ENCODE data around the gene AADACL4.
"Not testable (repeated sequence)": the region's sequence is repeated elsewhere in the genome, so short reads cannot be mapped to it uniquely, and the experiment has no call there.

AADACL4 gene

DNA sequence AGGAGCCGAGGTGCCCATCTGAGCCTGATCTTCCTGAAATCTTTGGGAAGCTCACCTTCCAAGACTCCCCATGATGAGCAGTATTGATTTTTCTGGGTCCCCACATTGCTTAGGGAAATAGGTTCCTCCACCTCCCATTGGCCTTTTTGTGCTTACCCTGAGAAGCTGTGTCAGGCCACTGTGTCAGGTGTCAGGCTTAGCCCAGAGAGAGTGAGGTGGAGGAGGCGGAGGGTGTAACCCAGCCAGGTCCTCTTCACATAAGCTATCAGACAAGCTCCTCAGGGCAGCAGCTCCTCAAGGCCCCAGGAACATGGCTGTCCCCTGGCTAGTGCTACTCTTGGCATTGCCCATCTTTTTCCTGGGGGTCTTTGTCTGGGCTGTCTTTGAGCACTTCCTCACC, 352 bp downstream of the AADACL4 start:
- DNase-seq (ENCODE audit: low spot score) = no peak
- TF ChIP-seq, protein P1, sequence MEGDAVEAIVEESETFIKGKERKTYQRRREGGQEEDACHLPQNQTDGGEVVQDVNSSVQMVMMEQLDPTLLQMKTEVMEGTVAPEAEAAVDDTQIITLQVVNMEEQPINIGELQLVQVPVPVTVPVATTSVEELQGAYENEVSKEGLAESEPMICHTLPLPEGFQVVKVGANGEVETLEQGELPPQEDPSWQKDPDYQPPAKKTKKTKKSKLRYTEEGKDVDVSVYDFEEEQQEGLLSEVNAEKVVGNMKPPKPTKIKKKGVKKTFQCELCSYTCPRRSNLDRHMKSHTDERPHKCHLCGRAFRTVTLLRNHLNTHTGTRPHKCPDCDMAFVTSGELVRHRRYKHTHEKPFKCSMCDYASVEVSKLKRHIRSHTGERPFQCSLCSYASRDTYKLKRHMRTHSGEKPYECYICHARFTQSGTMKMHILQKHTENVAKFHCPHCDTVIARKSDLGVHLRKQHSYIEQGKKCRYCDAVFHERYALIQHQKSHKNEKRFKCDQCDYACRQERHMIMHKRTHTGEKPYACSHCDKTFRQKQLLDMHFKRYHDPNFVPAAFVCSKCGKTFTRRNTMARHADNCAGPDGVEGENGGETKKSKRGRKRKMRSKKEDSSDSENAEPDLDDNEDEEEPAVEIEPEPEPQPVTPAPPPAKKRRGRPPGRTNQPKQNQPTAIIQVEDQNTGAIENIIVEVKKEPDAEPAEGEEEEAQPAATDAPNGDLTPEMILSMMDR (IDR thresholded peaks at IDR 0.05; ENCODE audit: poor library complexity, severe bottlenecking) = no peak
- ATAC-seq (ENCODE audit: low read depth) = no peak
- no peaks in the 10 kb centered on the region for H3K36me3 ChIP-seq (ENCODE audit: low read depth)
- H3K4me1 ChIP-seq (ENCODE audit: insufficient read depth, poor library complexity, severe bottlenecking) = no peaks in the 10 kb centered on the region
- no peak overlapping the region for H3K4me3 ChIP-seq (ENCODE audit: severe bottlenecking)
- no peaks in the 10 kb centered on the region for H3K27me3 ChIP-seq (ENCODE audit: insufficient read depth, poor library complexity, severe bottlenecking)
- H3K9me3 ChIP-seq (ENCODE audit: severe bottlenecking) = peaks cover 22% of the 10 kb centered on the region
- H3K27ac ChIP-seq (ENCODE audit: poor library complexity, severe bottlenecking) = no peak overlapping the region

DNA sequence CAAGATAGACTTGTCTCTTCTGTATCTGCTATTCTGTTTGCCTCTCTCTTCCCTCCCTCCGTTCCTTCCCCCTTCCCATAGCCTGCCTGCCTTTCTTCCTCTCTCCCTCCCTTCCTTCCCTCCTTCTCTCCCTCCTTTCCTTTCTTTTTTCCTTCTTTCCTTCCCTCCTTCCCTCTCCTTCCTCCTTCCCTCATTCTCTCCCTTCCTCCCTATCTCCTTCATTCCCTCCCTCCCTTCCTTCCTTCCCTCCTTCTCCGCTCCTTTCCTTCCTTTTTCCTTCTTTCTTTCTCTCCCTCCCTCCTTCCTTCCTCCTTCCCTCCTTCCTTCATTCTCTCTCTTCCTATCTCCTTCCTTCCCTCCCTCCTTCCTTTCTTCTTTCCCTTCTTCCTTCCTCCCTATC, 944 bp downstream of the AADACL4 start:
- ATAC-seq (ENCODE audit: low read depth) = no peak
- TF ChIP-seq, protein P1 (IDR thresholded peaks at IDR 0.05; ENCODE audit: poor library complexity, severe bottlenecking) = no peak

DNA sequence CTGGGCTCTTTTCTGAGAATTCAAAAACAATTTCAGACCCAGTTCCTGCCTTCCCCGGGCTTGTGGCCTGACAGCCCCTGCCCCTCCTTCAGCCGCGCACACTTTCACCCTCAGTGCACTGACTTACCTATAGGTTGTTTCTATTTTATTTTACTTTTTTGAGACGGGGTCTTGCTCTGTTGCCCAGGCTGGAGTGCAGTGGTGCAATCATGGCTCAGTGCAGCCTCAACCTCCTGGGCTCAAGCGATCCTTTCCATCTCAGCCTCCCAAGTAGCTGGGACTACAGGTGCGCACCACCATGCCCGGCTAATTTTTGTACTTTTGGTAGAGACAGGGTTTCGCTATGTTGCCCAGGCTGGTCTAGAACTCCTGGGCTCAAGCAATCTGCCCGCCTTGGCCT, 1.5 kb downstream of the AADACL4 start:
- not testable (repeated sequence) for H3K4me3 ChIP-seq (ENCODE audit: severe bottlenecking); H3K4me1 ChIP-seq (ENCODE audit: insufficient read depth, poor library complexity, severe bottlenecking); H3K36me3 ChIP-seq (ENCODE audit: low read depth); ATAC-seq (ENCODE audit: low read depth); H3K27ac ChIP-seq (ENCODE audit: poor library complexity, severe bottlenecking); H3K27me3 ChIP-seq (ENCODE audit: insufficient read depth, poor library complexity, severe bottlenecking); DNase-seq (ENCODE audit: low spot score)
- H3K9me3 ChIP-seq (ENCODE audit: severe bottlenecking) = peaks cover 10% of the 10 kb centered on the region

More for the DNA sequence above, 944 bp downstream of the AADACL4 start:
- no peaks in the 10 kb centered on the region for H3K27me3 ChIP-seq (ENCODE audit: insufficient read depth, poor library complexity, severe bottlenecking)
- no peak overlapping the region for H3K27ac ChIP-seq (ENCODE audit: poor library complexity, severe bottlenecking)
- no peaks in the 10 kb centered on the region for H3K36me3 ChIP-seq (ENCODE audit: low read depth)
- peaks cover 16% of the 10 kb centered on the region for H3K9me3 ChIP-seq (ENCODE audit: severe bottlenecking)
- no peak for DNase-seq (ENCODE audit: low spot score)
- no peaks in the 10 kb centered on the region for H3K4me1 ChIP-seq (ENCODE audit: insufficient read depth, poor library complexity, severe bottlenecking)
- H3K4me3 ChIP-seq (ENCODE audit: severe bottlenecking) = no peak overlapping the region

DNA sequence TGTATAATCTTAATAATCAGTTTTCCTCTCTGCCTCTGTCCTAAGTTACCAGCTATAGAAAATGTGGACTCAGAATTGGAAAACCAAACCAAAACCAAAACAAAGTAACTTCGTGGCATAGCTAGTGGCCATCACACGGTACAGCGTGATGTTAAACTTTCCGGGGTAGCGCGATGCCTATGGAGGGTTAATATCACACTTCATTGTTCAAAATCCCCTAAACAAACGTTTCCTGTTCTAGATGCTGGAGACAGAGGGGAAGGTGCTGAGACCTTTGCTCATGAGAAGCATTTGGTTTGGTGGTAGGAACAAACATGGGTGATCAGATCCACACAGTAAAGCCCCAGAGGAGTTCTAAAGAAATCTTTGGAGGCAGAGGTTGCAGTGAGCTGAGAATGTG, 4.9 kb downstream of the AADACL4 start:
- DNase-seq (ENCODE audit: low spot score) (no peak), ATAC-seq (ENCODE audit: low read depth) (no peak)
- Histone ChIP-seq H3K27ac (ENCODE audit: poor library complexity, severe bottlenecking) (no peak overlapping the region), H3K9me3 (ENCODE audit: severe bottlenecking) (no peaks in the 10 kb centered on the region), H3K4me1 (ENCODE audit: insufficient read depth, poor library complexity, severe bottlenecking) (no peaks in the 10 kb centered on the region), H3K4me3 (ENCODE audit: severe bottlenecking) (no peak overlapping the region), H3K27me3 (ENCODE audit: insufficient read depth, poor library complexity, severe bottlenecking) (no peaks in the 10 kb centered on the region), H3K36me3 (ENCODE audit: low read depth) (no peaks in the 10 kb centered on the region)
- TF ChIP-seq, protein P1 (IDR thresholded peaks at IDR 0.05; ENCODE audit: poor library complexity, severe bottlenecking) = no peak

DNA sequence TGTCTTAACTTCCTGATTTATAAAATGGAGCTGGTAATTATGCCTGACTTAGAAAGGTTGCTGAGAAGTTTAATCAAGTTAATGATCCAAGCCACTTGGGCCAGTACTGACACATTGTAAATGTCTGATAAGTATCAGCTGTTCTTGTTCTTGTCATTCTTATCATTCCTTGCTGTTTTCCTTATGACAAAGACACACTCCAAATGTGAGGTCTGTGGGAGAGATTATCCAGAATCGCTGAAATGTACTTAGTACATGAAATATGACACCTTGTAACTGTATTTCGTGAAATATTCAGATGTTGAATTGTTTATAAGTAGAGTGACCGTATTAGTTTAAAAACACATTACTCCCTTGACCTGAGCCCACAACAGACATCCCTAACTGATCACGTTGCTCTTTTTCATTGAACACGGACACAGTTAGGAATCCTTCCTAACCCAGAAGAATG, 6.1 kb downstream of the AADACL4 start:
- Histone ChIP-seq H3K27ac (ENCODE audit: poor library complexity, severe bottlenecking) (no peak overlapping the region), H3K27me3 (ENCODE audit: insufficient read depth, poor library complexity, severe bottlenecking) (no peaks in the 10 kb centered on the region), H3K4me1 (ENCODE audit: insufficient read depth, poor library complexity, severe bottlenecking) (no peaks in the 10 kb centered on the region), H3K4me3 (ENCODE audit: severe bottlenecking) (no peak overlapping the region), H3K36me3 (ENCODE audit: low read depth) (no peaks in the 10 kb centered on the region), H3K9me3 (ENCODE audit: severe bottlenecking) (no peaks in the 10 kb centered on the region)
- ATAC-seq (ENCODE audit: low read depth) = no peak
- DNase-seq (ENCODE audit: low spot score) = no peak
- TF ChIP-seq, protein P1 (IDR thresholded peaks at IDR 0.05; ENCODE audit: poor library complexity, severe bottlenecking) = no peak

All from RWPE2 (cell line).